ENCODE results near the gene KRTAP4-6.
"Not testable (repeated sequence)": the region's sequence is repeated elsewhere in the genome, so short reads cannot be mapped to it uniquely, and the experiment has no call there.

KRTAP4-6 gene

DNA sequence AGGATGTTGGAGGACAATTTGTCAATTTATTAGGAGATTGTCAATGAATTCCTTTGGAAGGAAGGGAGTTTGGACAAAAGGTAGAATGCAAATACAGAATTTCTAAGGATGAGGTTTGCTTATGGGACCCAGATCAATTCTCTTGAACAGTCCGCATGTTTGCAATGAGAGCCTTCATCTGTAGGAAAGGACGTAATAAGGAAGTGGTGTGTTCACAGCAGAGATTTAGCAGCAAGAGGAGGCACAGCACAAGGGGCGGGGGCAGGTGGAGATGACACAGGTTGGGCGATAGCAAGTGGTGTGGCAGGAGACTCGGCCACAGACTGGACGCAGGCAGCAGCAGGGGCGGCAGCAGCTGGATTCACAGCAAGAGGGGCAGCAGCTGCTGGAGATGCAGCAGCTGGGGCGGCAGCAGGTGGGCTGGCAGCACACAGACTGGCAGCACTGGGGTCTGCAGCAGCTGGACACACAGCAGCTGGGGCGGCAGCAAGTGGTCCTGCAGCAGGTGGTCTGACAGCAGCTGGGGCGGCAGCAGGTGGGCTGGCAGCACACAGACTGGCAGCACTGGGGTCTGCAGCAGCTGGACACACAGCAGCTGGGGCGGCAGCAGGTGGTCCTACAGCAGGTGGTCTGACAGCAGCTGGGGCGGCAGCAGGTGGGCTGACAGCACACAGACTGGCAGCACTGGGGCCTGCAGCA, 16.9 kb downstream of the KRTAP4-6 start:
- H3K27ac Mint-ChIP-seq = peak overlapping the region in 1 of 2 donors; percentile 76
- not testable (repeated sequence) for H3K9me3 Mint-ChIP-seq, ATAC-seq, DNase-seq, H3K27me3 Mint-ChIP-seq
- peak overlapping the region; percentile 72 for H3K4me3 Mint-ChIP-seq
- peaks cover 61% of the 10 kb centered on the region for H3K4me1 Mint-ChIP-seq

DNA sequence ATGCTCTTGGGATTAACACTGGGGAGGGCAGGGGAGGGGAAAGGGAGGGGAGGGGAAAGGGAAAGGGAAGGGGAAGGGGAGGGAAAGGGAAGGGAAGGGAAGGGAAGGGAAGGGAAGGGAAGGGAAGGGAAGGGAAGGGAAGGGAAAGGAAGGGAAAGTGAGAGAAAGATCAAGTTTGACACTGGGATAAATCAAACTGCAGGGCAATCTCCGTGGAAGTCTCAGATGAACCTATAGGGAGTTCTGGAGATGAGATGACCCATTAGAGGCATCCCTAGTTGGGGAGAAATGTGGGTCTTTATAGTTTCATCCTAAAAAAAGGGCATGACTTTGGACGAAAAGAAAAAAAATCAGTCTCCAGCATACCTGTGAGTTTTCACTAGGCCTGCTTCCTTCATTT, 18.6 kb downstream of the KRTAP4-6 start:
- Mint-ChIP-seq H3K27me3 (no peaks in the 10 kb centered on the region), H3K4me1 (peaks cover 59% of the 10 kb centered on the region), H3K9me3 (peaks cover 0 to 7% of the 10 kb centered on the region in 2 donors), H3K27ac (no peak overlapping the region), H3K4me3 (no peak overlapping the region)
- ATAC-seq (no peak), DNase-seq (no peak)

DNA sequence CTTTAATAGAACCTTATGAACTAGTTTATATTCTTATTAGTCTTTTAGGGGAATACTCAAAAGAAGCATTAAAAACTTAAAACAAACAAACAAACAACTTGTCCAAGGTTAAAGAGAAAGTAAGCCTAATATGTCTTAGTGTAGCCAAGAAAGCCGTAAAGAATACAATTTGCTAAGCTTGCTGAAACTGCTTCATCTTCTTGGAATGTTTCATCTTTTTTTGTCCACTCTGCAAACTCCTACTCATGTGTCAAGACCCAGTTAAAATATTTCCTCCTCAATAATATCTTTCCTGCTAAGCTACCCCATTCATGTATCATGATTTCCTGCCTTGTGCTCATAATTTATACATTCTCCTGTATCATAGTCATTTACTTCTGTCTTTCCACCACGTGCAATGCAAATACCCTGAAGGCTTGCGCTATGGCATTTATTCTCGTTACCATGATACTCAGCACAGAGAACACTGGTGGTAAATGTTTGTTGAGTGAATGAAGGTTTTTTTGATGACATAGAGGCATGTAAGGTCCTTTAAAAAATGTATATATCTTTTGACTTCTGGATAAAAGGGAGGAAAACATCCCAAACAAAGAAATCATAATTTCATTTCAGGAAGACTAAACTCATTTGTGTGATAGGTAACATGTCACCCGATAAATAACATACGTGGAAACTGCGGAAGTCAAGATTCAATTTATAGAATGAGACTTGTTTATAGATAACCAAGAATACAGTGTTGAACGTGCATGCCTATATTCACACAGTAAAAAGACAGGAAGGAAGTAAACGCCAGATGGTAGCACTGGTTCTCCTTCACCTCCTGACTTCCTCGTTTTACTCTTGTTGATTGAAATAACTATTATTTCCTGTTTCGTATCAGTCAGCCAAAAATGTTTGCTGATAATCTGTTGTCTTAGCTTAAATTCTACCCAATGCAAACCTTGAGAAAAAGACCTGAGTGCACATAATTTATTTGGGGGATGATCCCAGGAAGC, 20.4 kb downstream of the KRTAP4-6 start:
- H3K27ac Mint-ChIP-seq = peak overlapping the region; percentile 89 to 91
- not testable (repeated sequence) for H3K27me3 Mint-ChIP-seq, DNase-seq, H3K9me3 Mint-ChIP-seq
- ATAC-seq = peak; percentile 45
- H3K4me1 Mint-ChIP-seq = peaks cover 48% of the 10 kb centered on the region
- H3K4me3 Mint-ChIP-seq = peak overlapping the region; percentile 29 to 60

DNA sequence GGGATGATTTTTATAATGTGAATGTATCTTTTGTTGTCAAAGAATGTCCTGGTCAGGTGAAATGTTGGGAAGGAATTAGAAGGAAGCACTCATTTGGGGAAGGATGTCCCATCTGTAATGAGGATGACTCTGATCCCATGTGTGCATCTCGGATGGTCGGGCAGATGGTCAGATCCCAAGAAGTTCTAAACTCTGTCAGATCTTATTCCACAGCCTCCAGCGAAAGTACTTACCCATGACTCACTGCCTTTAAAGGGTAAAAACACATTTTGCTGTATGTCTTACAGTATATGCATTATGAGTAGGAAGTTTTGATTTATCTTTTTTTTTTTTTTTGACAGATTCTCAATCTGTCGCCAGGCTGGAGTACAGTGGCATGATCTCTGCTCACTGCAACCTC, 21.6 kb downstream of the KRTAP4-6 start:
- ATAC-seq (no peak), DNase-seq (no peak)
- Mint-ChIP-seq H3K27me3 (no peaks in the 10 kb centered on the region), H3K4me1 (peaks cover 35% of the 10 kb centered on the region), H3K9me3 (peaks cover 0 to 7% of the 10 kb centered on the region in 2 donors), H3K27ac (no peak overlapping the region), H3K4me3 (no peak overlapping the region)

DNA sequence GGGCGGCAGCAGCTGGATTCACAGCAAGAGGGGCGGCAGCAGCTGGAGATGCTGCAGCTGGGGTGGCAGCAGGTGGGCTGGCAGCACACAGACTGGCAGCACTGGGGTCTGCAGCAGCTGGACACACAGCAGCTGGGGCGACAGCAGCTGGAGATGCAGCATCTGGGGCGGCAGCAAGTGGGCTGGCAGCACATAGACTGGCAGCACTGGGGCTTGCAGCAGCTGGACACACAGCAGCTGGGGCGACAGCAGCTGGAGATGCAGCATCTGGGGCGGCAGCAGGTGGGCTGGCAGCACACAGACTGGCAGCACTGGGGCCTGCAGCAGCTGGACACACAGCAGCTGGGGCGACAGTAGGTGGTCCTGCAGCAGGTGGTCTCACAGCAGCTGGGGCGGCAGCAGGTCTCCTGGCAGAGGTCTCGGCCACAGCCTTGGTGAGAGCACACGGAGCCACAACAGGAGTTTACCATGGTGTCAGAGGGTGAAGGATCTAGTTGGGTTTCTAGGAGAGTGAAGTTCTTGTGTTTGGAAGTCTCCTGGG, 22.4 kb downstream of the KRTAP4-6 start, which contains the start of gene KRTAP4-11:
Gene KRTAP4-11, minus strand, starts transcription at position 528 of the 541 bp plus-strand sequence. Its CDS starts 58 bp downstream, at position 470.
- not testable (repeated sequence) for H3K9me3 Mint-ChIP-seq, H3K27me3 Mint-ChIP-seq, ATAC-seq, H3K27ac Mint-ChIP-seq, DNase-seq, H3K4me3 Mint-ChIP-seq
- H3K4me1 Mint-ChIP-seq = peaks cover 27% of the 10 kb centered on the region

DNA sequence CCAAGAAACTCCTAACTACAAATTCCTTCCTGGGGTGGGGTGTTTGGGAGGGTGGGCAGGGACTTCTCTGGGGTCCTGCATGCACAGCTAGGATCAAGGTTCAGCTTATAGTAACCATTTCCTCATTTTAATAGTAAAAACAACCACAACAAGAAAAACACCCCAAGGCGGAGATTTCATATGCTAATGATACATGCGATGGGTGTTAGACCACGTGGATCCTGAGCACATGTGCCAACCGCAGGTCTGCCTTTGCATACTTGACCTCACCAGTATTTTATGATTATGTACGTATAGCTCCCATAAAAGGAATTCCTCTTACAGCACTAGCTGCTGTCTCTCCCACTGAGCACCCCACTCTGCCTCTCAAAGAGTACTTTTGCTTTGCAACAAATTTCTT, 24.0 kb downstream of the KRTAP4-6 start:
- DNase-seq = no peak
- H3K9me3 Mint-ChIP-seq = peaks cover 0 to 6% of the 10 kb centered on the region in 2 donors
- no peak overlapping the region for H3K27ac Mint-ChIP-seq
- H3K4me1 Mint-ChIP-seq = peaks cover 25% of the 10 kb centered on the region
- H3K27me3 Mint-ChIP-seq = no peaks in the 10 kb centered on the region
- H3K4me3 Mint-ChIP-seq = no peak overlapping the region
- no peak for ATAC-seq

DNA sequence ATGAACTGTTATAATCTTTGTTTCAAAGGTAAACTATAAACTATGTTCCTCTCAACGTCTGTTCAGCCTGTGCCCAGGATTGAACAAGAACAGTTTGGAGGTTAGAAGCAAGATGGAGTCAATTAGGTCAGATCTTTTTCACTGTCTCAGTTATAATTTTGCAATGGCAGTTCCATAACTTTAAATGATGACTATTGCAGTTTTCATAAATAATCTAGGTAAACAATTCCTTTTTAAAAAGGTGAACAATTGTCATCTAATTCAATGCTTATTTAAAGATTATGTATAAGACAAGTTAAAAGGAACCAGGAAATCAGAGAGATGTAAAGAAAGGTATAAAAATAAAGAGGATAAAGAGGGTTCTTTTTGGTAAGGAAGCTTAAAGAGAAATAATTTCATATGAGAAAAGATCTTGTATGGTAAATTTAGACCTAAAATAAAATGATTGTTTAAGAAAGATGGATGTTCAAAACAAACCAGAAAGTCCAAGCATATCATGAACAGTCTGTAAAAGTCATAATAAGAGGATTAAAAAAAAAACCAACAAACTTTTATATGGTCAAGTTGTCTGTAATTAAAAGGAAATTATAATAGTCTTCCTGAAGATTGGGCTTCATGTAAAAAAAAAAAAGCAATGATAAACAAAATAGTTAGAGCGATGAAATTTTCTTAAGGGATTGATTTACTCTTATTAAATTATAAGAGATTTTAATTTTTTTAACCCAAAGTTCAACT, 29.0 kb downstream of the KRTAP4-6 start:
- ATAC-seq = no peak
- no peak overlapping the region for H3K27ac Mint-ChIP-seq
- H3K27me3 Mint-ChIP-seq = no peaks in the 10 kb centered on the region
- H3K9me3 Mint-ChIP-seq = peaks cover 0 to 12% of the 10 kb centered on the region in 2 donors
- H3K4me3 Mint-ChIP-seq = no peak overlapping the region
- H3K4me1 Mint-ChIP-seq = peaks cover 19% of the 10 kb centered on the region
- DNase-seq = no peak

DNA sequence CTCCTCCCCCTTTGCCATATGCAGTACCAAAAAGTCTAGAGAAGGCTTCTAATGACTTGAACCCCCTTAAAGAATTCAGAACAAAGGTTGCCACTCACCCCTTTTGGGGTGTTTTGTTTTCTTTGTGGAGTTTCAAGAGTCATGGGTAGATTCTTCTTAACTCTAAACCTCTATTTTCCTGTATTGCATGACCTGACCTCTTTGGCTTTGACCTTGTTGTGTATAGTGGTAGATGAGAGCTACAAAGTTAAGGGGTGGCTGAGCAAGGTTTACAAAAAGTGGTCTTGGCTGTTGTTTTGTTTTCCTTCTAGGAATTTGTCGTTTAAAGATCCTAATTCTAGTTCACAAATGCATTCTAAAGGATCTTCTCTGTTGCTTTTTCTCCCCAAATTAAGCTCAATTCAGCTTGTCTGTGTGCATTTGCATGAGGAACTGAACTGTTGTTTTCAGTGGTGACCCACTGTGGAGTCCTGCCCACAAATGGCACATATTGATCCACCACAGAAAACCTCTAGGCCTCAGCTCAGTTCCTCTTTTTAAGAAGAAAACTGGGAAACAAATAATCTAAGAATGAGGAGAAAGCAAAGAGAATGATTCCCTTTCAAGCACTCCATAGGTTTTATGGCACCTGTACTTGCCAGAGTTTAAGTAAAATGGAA, 31.5 kb downstream of the KRTAP4-6 start:
- peak overlapping the region in 1 of 2 donors; percentile 22 for H3K4me3 Mint-ChIP-seq
- not testable (repeated sequence) for H3K27ac Mint-ChIP-seq, ATAC-seq, H3K27me3 Mint-ChIP-seq, DNase-seq
- peaks cover 0 to 12% of the 10 kb centered on the region in 2 donors for H3K9me3 Mint-ChIP-seq
- H3K4me1 Mint-ChIP-seq = peaks cover 18% of the 10 kb centered on the region

DNA sequence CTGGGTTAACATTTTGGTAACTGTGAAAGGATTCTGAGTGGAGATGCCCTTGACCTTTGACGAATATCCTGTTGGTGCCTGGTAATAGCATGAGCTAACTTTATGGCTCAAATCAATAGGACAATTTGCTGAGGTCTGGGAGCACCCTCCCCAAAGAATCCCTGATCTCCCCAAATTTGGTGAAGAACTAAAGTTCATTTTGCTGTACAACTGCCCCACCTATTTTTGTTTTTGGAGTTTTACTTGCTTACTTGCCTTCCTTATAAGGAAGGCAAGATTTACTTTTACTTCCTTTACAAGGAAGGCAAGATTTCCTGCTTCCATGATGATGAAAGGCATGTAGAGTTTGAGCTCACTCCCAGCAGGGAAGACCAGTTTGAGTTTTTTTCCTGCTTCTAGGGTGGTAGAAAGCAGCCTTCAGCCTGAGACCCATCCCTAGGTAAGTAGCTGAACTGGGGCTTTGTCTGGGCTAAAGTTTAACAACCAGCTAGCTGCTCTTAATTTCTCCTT, 32.3 kb downstream of the KRTAP4-6 start:
- Mint-ChIP-seq H3K27ac (no peak overlapping the region), H3K27me3 (no peaks in the 10 kb centered on the region), H3K4me3 (no peak overlapping the region), H3K4me1 (peaks cover 18% of the 10 kb centered on the region), H3K9me3 (peaks cover 0 to 12% of the 10 kb centered on the region in 2 donors)
- no peak for DNase-seq
- ATAC-seq = no peak

DNA sequence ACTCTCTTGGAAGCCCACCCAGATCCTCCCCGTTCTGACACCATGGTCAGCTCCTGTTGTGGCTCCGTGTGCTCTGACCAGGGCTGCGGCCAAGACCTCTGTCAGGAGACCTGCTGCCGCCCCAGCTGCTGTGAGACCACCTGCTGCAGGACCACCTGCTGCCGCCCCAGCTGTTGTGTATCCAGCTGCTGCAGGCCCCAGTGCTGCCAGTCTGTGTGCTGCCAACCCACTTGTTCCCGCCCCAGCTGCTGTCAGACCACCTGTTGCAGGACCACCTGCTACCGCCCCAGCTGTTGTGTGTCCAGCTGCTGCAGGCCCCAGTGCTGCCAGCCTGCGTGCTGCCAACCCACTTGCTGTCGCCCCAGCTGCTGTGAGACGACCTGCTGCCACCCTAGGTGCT, 35.0 kb downstream of the KRTAP4-6 start, which contains the start of gene KRTAP4-9:
Gene KRTAP4-9, plus strand, starts transcription at position 43 of the 400 bp plus-strand sequence. Its CDS starts 0 bp downstream, at position 43.
- not testable (repeated sequence) for ATAC-seq, DNase-seq, H3K27ac Mint-ChIP-seq

DNA sequence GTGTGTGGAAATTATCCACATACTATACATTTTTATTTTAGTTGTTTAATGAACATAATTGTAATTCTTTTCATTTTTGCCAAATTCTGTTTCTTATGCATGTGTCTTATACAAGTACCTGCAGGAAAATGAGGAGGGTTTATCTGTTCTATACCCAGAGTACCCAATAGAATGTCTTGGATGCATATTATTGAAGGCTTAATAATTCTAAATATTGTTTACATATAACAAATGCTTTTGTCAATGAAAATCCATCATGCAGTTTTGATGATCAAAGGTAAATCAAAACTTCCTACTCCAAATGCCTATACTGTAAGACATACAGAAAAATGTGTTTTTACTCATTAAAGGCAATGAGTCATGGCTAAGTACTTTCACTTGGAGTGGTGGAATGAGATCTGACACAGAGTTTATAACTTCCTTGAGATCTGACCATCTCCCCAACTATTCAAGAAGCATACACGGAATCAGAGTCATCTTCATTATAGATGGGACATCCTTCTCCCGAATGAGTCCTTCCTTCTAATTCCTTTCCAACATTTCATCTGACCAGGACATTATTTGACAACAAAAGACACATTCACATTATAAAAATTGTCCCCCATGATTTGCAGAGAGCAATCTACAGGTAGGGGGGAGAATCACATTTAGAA, 35.8 kb downstream of the KRTAP4-6 start:
- H3K27me3 Mint-ChIP-seq, DNase-seq, H3K4me3 Mint-ChIP-seq, ATAC-seq, H3K9me3 Mint-ChIP-seq, H3K27ac Mint-ChIP-seq: not testable (repeated sequence)
- peaks cover 28% of the 10 kb centered on the region for H3K4me1 Mint-ChIP-seq

More for the DNA sequence above, 35.0 kb downstream of the KRTAP4-6 start, which contains the start of gene KRTAP4-9:
- H3K4me3 Mint-ChIP-seq, H3K9me3 Mint-ChIP-seq, H3K27me3 Mint-ChIP-seq: not testable (repeated sequence)
- peaks cover 19% of the 10 kb centered on the region for H3K4me1 Mint-ChIP-seq

DNA sequence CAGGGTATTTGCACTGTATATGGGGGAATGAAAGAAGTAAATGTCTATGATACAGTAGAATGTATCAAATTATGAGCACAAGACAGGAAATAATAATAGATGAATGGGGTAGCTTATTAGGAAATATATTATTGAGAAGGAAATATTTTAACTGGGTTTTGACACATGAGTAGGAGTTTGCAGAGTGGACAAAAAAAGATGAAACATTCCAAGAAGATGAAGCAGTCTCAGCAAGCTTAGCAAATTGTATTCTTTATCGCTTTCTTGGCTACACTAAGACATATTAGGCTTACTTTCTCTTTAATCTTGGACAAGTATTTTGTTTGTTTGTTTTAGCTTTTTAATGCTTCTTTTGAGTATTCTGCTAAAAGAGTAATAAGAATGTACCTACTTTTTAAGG, 36.4 kb downstream of the KRTAP4-6 start:
- Mint-ChIP-seq H3K4me3 (no peak overlapping the region), H3K27ac (no peak overlapping the region), H3K27me3 (no peaks in the 10 kb centered on the region), H3K4me1 (peaks cover 27% of the 10 kb centered on the region), H3K9me3 (peaks cover 0 to 5% of the 10 kb centered on the region in 2 donors)
- ATAC-seq (no peak), DNase-seq (no peak)

DNA sequence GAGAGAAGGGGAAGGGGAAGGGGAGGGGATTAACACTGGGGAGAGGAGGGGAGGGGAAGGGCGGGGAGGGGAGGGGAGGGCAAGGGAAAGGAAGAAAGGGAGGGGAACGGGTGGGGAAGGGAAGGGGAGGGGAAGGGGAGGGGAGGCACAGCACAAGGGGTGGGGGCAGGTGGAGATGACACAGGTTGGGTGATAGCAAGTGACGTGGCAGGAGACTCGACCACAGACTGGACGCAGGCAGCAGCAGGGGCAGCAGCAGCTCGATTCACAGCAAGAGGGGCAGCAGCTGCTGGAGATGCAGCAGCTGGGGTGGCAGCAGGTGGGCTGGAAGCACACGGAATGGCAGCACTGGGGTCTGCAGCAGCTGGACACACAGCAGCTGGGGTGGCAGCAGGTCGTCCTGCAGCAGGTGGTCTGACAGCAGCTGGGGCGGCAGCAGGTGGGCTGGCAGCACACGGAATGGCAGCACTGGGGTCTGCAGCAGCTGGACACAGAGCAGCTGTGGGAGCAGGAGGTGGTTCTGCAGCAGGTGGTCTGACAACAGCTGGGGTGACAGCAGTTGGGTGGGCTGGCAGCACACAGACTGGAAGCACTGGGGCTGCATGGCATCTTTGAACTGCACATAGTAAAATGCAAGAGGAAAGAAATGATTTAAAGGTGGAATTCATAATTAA, 38.6 kb downstream of the KRTAP4-6 start, which contains the start of gene KRTAP4-16:
Gene KRTAP4-16, minus strand, starts transcription at position 624 of the 674 bp plus-strand sequence. Its CDS starts 0 bp downstream, at position 624.
- H3K4me3 Mint-ChIP-seq = no peak within 1 kb of the TSS
- DNase-seq (no peak), ATAC-seq (no peak)
- H3K27ac Mint-ChIP-seq = no peak within 1 kb of the TSS
- H3K4me1 Mint-ChIP-seq = peaks cover 12% of the 10 kb centered on the region
- no peaks in the 10 kb centered on the region for H3K9me3 Mint-ChIP-seq
- peaks cover 11% of the 10 kb centered on the region for H3K27me3 Mint-ChIP-seq

All from stimulated activated naive CD8-positive, alpha-beta T cell treated with anti-CD3 and anti-CD28 coated beads, Interleukin-15, amount 100 ng/mL, for 72 hours (primary cell).